ENCODE data around the gene BACH2. TPM values are rescaled to one million over a fixed set of nuclear protein-coding genes. Genes with fewer than 3 reads are reported as not detected.

Gene BACH2
- total RNA-seq, 1 donor from 2014 or later, result 5.0 TPM

DNA sequence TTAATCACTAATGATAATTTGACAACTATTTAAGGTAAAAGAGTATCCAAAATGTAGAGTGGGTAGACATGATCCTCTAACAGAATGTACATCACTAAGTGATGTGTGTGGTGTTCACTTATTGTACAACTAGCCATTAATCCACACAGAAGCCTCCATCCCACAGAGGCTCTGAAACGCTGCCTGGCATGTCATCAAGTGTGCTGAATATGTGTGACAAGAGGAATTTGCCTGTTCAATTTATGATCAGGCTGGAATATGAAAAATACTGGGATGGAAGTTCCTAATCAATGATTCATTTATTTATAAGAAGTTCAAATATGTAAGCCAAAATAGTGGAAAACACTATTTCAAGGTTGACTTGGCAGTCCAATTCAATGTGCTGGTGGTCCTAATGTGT lies 72.4 kb downstream of the BACH2 start:
- Histone ChIP-seq H3K36me3 (ENCODE audit: control insufficient read depth, insufficient read depth, low read length) (no peaks in the 10 kb centered on the region), H3K4me3 (ENCODE audit: low read depth, low read length) (no peak overlapping the region), H3K27me3 (ENCODE audit: control insufficient read depth, insufficient read depth, low read length) (no peaks in the 10 kb centered on the region)
- DNase-seq (ENCODE audit: low read depth), result no peak
- TF ChIP-seq, protein P1, sequence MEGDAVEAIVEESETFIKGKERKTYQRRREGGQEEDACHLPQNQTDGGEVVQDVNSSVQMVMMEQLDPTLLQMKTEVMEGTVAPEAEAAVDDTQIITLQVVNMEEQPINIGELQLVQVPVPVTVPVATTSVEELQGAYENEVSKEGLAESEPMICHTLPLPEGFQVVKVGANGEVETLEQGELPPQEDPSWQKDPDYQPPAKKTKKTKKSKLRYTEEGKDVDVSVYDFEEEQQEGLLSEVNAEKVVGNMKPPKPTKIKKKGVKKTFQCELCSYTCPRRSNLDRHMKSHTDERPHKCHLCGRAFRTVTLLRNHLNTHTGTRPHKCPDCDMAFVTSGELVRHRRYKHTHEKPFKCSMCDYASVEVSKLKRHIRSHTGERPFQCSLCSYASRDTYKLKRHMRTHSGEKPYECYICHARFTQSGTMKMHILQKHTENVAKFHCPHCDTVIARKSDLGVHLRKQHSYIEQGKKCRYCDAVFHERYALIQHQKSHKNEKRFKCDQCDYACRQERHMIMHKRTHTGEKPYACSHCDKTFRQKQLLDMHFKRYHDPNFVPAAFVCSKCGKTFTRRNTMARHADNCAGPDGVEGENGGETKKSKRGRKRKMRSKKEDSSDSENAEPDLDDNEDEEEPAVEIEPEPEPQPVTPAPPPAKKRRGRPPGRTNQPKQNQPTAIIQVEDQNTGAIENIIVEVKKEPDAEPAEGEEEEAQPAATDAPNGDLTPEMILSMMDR (IDR thresholded peaks at IDR 0.05; ENCODE audit: insufficient read depth, low read length, poor library complexity, severe bottlenecking), result no peak

- H3K36me3 ChIP-seq (ENCODE audit: control insufficient read depth, insufficient read depth, low read length), result no peaks in the 10 kb centered on the region
- no peaks in the 10 kb centered on the region for H3K27me3 ChIP-seq (ENCODE audit: control insufficient read depth, insufficient read depth, low read length)
- no peak overlapping the region for H3K4me3 ChIP-seq (ENCODE audit: low read depth, low read length)
- DNase-seq (ENCODE audit: low read depth), result no peak
- TF ChIP-seq, protein P1 (IDR thresholded peaks at IDR 0.05; ENCODE audit: insufficient read depth, low read length, poor library complexity, severe bottlenecking), result no peak
These were observed 73.9 kb downstream of the BACH2 start for GRCh38 chr6:90222724-90223198.

DNA sequence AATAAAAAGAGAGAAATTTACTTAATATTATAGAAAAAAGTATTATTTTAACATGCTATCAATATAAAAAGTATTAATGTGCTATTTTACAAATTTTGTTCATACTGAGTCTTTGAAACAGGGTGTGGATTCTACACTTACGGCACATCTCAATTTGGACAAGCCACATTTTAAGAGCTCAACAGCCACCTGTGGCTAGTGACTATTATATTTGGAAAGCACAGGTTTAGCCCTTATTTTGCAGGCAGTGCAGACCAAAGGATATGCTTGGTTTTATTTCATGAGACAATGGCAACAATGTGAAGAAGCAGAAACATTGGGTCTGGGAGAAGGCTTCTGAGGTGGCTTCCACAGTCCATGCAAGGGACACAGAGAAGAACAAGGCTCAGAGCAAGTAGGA lies 74.6 kb downstream of the BACH2 start:
- Histone ChIP-seq H3K36me3 (ENCODE audit: control insufficient read depth, insufficient read depth, low read length) (no peaks in the 10 kb centered on the region), H3K27me3 (ENCODE audit: control insufficient read depth, insufficient read depth, low read length) (no peaks in the 10 kb centered on the region), H3K4me3 (ENCODE audit: low read depth, low read length) (no peak overlapping the region)
- TF ChIP-seq, protein P1 (IDR thresholded peaks at IDR 0.05; ENCODE audit: insufficient read depth, low read length, poor library complexity, severe bottlenecking), result no peak
- DNase-seq (ENCODE audit: low read depth), result no peak

- DNase-seq (ENCODE audit: low read depth), result no peak
These were observed 75.2 kb downstream of the BACH2 start for GRCh38 chr6:90221403-90221802.

GRCh38 chr6:90220273-90220672 lies 76.4 kb downstream of the BACH2 start:
- Histone ChIP-seq H3K36me3 (ENCODE audit: control insufficient read depth, insufficient read depth, low read length) (no peaks in the 10 kb centered on the region), H3K27me3 (ENCODE audit: control insufficient read depth, insufficient read depth, low read length) (no peaks in the 10 kb centered on the region), H3K4me3 (ENCODE audit: low read depth, low read length) (no peak overlapping the region)
- TF ChIP-seq, protein P1 (IDR thresholded peaks at IDR 0.05; ENCODE audit: insufficient read depth, low read length, poor library complexity, severe bottlenecking), result no peak
- no peak for DNase-seq (ENCODE audit: low read depth)

More at GRCh38 chr6:90221403-90221802, 75.2 kb downstream of the BACH2 start:
- TF ChIP-seq, protein P1 (IDR thresholded peaks at IDR 0.05; ENCODE audit: insufficient read depth, low read length, poor library complexity, severe bottlenecking), result no peak
- no peaks in the 10 kb centered on the region for H3K27me3 ChIP-seq (ENCODE audit: control insufficient read depth, insufficient read depth, low read length)
- H3K36me3 ChIP-seq (ENCODE audit: control insufficient read depth, insufficient read depth, low read length), result no peaks in the 10 kb centered on the region
- H3K4me3 ChIP-seq (ENCODE audit: low read depth, low read length), result no peak overlapping the region

All from kidney epithelial cell (primary cell).